ENCODE measurements around the gene PI4K2B.

PI4K2B gene

DNA sequence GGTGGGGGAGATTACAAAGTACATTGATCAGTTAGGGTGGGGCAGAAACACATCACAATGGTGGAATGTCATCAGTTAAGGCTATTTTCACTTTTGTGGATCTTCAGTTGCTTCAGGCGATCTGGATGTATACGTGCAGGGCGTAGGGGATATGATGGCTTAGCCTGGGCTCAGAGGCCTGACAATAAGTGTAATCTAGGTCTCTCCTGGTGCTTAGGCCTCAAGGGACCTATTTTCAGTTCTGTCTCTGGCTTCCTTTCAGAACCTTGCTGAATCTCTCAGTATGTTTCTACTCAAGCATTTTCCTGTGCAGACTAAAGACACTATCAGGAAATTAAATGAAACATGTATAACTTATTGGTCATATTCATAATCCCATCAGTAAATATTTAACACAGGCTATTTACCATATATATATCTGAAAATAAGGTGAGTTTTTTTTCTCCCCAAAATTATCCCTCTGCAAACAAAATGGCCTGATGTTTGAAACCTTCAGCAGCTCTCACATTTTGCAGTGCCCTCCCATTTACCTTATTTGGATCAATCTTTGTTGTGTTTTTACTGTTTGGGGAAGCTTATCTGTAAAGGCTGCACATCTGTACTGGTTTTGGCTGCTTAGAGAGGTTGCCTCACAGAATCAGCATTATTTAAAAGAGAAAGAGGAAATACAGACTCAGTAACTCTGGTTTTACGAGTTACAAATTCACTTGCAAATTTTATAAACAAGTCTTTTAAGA is 76.4 kb downstream of the PI4K2B start:
- Histone ChIP-seq H3K9me2 (replicated peaks; ENCODE audit: control insufficient read depth, low read length) (no peaks in the 10 kb centered on the region), H3K27me3 (ENCODE audit: control insufficient read depth, low read length) (no peaks in the 10 kb centered on the region), H3K36me3 (ENCODE audit: control insufficient read depth, low read length) (peaks cover 5% of the 10 kb centered on the region; the same call in 1 of the 2 replicates), H4K20me1 (ENCODE audit: control insufficient read depth, insufficient read depth, low read depth, low read length) (no peaks in the 10 kb centered on the region), H3K4me3 (ENCODE audit: low read length) (peak overlapping the region; percentile 40), H3K79me2 (ENCODE audit: control insufficient read depth, low read length) (peaks cover 19% of the 10 kb centered on the region), H3K9me3 (ENCODE audit: control insufficient read depth, insufficient read depth, low read length) (no peaks in the 10 kb centered on the region), H3K4me2 (ENCODE audit: low read length) (peak overlapping the region; percentile 56), H3F3A (ENCODE audit: control insufficient read depth, insufficient read depth) (no peaks in the 10 kb centered on the region), H3K4me1 (ENCODE audit: control insufficient read depth, low read length) (peaks cover 24% of the 10 kb centered on the region), H3K27ac (ENCODE audit: low read depth, low read length) (no peak overlapping the region)
- TF ChIP-seq, protein P1, sequence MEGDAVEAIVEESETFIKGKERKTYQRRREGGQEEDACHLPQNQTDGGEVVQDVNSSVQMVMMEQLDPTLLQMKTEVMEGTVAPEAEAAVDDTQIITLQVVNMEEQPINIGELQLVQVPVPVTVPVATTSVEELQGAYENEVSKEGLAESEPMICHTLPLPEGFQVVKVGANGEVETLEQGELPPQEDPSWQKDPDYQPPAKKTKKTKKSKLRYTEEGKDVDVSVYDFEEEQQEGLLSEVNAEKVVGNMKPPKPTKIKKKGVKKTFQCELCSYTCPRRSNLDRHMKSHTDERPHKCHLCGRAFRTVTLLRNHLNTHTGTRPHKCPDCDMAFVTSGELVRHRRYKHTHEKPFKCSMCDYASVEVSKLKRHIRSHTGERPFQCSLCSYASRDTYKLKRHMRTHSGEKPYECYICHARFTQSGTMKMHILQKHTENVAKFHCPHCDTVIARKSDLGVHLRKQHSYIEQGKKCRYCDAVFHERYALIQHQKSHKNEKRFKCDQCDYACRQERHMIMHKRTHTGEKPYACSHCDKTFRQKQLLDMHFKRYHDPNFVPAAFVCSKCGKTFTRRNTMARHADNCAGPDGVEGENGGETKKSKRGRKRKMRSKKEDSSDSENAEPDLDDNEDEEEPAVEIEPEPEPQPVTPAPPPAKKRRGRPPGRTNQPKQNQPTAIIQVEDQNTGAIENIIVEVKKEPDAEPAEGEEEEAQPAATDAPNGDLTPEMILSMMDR (IDR thresholded peaks at IDR 0.05; ENCODE audit: low read depth, low read length, poor library complexity, severe bottlenecking): no peak
- TF ChIP-seq EZH2phosphoT487 (IDR thresholded peaks at IDR 0.05; ENCODE audit: borderline replicate concordance, low read length): no peak

- Histone ChIP-seq H3K27me3 (ENCODE audit: control insufficient read depth, low read length) (no peaks in the 10 kb centered on the region), H3K27ac (ENCODE audit: low read depth, low read length) (no peak overlapping the region), H3F3A (ENCODE audit: control insufficient read depth, insufficient read depth) (no peaks in the 10 kb centered on the region), H3K4me2 (ENCODE audit: low read length) (peak overlapping the region; percentile 56), H3K9me2 (replicated peaks; ENCODE audit: control insufficient read depth, low read length) (no peaks in the 10 kb centered on the region), H3K4me3 (ENCODE audit: low read length) (peak overlapping the region; percentile 40), H3K4me1 (ENCODE audit: control insufficient read depth, low read length) (peaks cover 24% of the 10 kb centered on the region), H4K20me1 (ENCODE audit: control insufficient read depth, insufficient read depth, low read depth, low read length) (no peaks in the 10 kb centered on the region), H3K9me3 (ENCODE audit: control insufficient read depth, insufficient read depth, low read length) (no peaks in the 10 kb centered on the region), H3K79me2 (ENCODE audit: control insufficient read depth, low read length) (peaks cover 19% of the 10 kb centered on the region), H3K36me3 (ENCODE audit: control insufficient read depth, low read length) (peaks cover 5% of the 10 kb centered on the region; the same call in 1 of the 2 replicates)
- TF ChIP-seq EZH2phosphoT487 (IDR thresholded peaks at IDR 0.05; ENCODE audit: borderline replicate concordance, low read length): no peak
- TF ChIP-seq, protein P1 (IDR thresholded peaks at IDR 0.05; ENCODE audit: low read depth, low read length, poor library complexity, severe bottlenecking): no peak
Observed at GRCh38 chr4:25310803-25311166, 77.0 kb downstream of the PI4K2B start.

DNA sequence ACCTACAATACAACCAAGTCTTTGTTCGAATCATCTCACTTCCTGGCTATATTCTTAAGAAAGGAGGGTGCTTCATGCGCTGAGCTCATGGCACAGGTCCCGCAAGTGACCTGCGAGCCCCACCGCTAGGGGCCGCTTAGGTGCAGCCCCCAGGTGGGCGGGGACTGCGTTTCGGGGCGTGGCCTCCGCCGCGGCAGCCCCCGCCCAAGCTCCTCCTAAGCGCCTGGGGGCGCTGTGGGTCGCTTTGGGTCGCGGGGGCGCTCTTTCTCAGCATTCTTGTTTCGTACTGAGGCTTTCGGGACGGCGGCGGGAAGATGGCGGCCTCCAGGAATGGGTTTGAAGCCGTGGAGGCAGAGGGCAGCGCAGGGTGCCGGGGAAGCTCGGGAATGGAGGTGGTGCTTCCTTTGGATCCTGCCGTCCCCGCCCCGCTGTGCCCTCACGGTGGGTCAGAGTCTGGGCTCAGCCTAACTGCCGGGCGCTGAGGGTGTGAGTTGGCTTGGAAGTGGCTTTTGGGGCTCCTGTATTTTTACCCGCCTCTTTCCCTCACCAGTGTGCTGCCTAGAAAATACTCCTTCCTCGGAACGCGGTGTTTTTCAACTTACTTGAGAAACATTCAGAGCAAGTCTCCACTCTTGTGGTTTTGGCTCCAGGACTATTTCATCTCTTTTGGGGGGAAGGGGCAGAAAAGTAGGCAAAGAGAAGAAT is 78.8 kb downstream of the PI4K2B start, which contains the start of gene ZCCHC4:
Gene ZCCHC4 (plus strand): TSS at position 279 of the 705 bp plus-strand sequence. CDS start 36 bp downstream, at position 315.
- Histone ChIP-seq H3K79me2 (ENCODE audit: control insufficient read depth, low read length) (peaks cover 22% of the 10 kb centered on the region), H3K27ac (ENCODE audit: low read depth, low read length) (no peak within 1 kb of the TSS), H3K4me3 (ENCODE audit: low read length) (peak within 1 kb of the TSS; percentile 90), H3K36me3 (ENCODE audit: control insufficient read depth, low read length) (peaks cover 17% of the 10 kb centered on the region), H3K27me3 (ENCODE audit: control insufficient read depth, low read length) (no peaks in the 10 kb centered on the region), H3K9me3 (ENCODE audit: control insufficient read depth, insufficient read depth, low read length) (no peaks in the 10 kb centered on the region), H3K4me1 (ENCODE audit: control insufficient read depth, low read length) (peaks cover 24% of the 10 kb centered on the region), H3K9me2 (replicated peaks; ENCODE audit: control insufficient read depth, low read length) (no peaks in the 10 kb centered on the region), H4K20me1 (ENCODE audit: control insufficient read depth, insufficient read depth, low read depth, low read length) (no peaks in the 10 kb centered on the region), H3F3A (ENCODE audit: control insufficient read depth, insufficient read depth) (no peaks in the 10 kb centered on the region), H3K4me2 (ENCODE audit: low read length) (peak within 1 kb of the TSS; percentile 64)
- TF ChIP-seq EZH2phosphoT487 (IDR thresholded peaks at IDR 0.05; ENCODE audit: borderline replicate concordance, low read length): no peak
- TF ChIP-seq, protein P1 (IDR thresholded peaks at IDR 0.05; ENCODE audit: low read depth, low read length, poor library complexity, severe bottlenecking): peak; percentile 100

All from DOHH2 (cell line).